Activated CD8-positive, alpha-beta T cell treated with anti-CD3 and anti-CD28 coated beads for 36 hours (primary cell): Measurements from ENCODE around the gene FBXW9. TPM values are rescaled to one million over a fixed set of nuclear protein-coding genes. Genes with fewer than 3 reads are reported as not detected.

Experiments
- ATAC-seq: fragments of 200-7000 bp; cut with Tn5 transposase; one replicate; pipeline ENCODE4 v1.10.0; 2021; ENCODE audit warnings: mild to moderate bottlenecking, moderate library complexity
- CTCF ChIA-PET: fragments of 350-600 bp; sonication (Branson Sonifier 250); formaldehyde crosslinking; loops from one replicate; lab custom pipeline; 2021; ENCODE audit warnings: antibody characterized with exemption; lab: Charles Lee
- POLR2A ChIA-PET: fragments of 350-600 bp; sonication (Branson Sonifier 250); formaldehyde crosslinking; loops from one replicate; lab custom pipeline; 2021; ENCODE audit warnings: antibody characterized with exemption; lab: Charles Lee
- DNase-seq: peaks from one replicate; pipeline ENCODE4 v3.0.0-alpha.2; 2020
- H3K27ac Mint-ChIP-seq: one replicate; pipeline ENCODE4 v1.8.0; 2021; ENCODE audit warnings: mild to moderate bottlenecking, mixed read lengths
- H3K27me3 Mint-ChIP-seq: one replicate; pipeline ENCODE4 v1.8.0; 2021; ENCODE audit warnings: mixed read lengths
- H3K36me3 Mint-ChIP-seq: one replicate; pipeline ENCODE4 v1.8.0; 2021; ENCODE audit warnings: low read depth, mixed read lengths
- H3K4me1 Mint-ChIP-seq: one replicate; pipeline ENCODE4 v1.8.0; 2021; ENCODE audit warnings: low read depth, mixed read lengths
- H3K4me3 Mint-ChIP-seq: one replicate; pipeline ENCODE4 v1.8.0; 2021; ENCODE audit warnings: mild to moderate bottlenecking, moderate library complexity, mixed read lengths
- H3K9me3 Mint-ChIP-seq: one replicate; pipeline ENCODE4 v1.8.0; 2021; ENCODE audit warnings: mixed read lengths
- CTCF ChIP-seq: fragments of 200-600 bp; IDR thresholded peaks from one replicate; pipeline ENCODE4 v1.8.0; 2022; ENCODE audit warnings: antibody characterized with exemption, mild to moderate bottlenecking
- intact Hi-C: fragments of 100-400 bp; cut with micrococcal nuclease; formaldehyde crosslinking; loops from one replicate; pipeline ENCODE4 v1.10.0; 2022
- total RNA-seq, 2 experiments: library from RNA; stranded (reverse); gene quantifications; one replicate each; pipeline ENCODE4 v1.2.3, GENCODE V29; 2021

FBXW9 gene
- total RNA-seq, 2 experiments from 2014 or later = 9.9 to 10.8 TPM

DNA sequence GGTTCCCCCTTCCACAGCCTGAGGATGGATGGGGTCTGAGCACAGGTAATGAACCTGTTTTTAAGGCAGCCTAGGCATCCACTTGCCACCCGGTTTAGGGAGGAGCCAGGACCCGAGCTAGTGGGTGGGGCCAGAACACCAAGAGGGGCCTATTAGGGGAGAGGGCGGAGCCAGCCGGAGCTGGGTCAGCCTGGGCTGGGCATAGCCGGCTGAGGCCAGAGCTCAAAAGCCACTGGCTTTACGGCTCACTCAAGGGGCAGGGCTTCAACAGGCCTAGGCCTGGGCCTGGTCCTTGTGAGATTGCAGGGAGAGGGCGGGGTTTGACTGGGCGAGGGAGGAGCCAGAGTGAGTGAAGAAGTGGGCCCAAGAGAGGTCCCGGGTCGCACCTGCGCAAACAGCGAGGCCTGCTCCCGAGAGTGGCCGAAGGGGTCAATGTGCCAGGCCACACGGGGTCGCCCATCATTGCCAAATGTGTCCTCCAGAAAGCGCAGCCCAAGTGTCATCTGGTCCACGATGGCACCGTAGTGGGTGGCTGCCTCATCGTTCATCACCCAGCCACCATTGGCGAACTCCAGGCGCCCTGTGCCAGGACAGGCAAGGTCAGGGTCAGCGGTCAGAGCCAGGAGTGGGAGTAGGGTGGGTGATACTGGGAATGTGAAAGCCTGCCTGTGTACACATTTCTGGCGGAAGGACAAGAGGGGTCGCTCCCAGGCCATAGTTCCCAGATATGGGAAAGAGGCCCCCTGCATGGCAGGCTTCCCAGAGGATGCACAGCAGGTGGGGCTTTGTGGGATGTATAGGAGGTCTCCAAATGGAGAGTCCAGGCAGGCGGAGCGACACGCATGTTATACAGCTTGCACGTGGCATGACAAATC is 31.8 kb downstream of the FBXW9 start:
- H3K36me3 Mint-ChIP-seq = peaks cover 62% of the 10 kb centered on the region
- intact Hi-C loops = loop anchor here (5.0 to 10.0 kb wide), 2 partner anchors 50 to 102 kb away; partner anchors contain the start of genes ZNF490 and ZNF791
- H3K27me3 Mint-ChIP-seq = no peaks in the 10 kb centered on the region
- H3K4me1 Mint-ChIP-seq = peaks cover 30% of the 10 kb centered on the region
- no peak for TF ChIP-seq CTCF
- H3K9me3 Mint-ChIP-seq = no peaks in the 10 kb centered on the region
- peak overlapping the region; percentile 99 for H3K4me3 Mint-ChIP-seq
- ATAC-seq (no peak), DNase-seq (peak; percentile 45)
- H3K27ac Mint-ChIP-seq = peak overlapping the region; percentile 95
- CTCF ChIA-PET = interaction anchor here (3.1 kb wide), 1 partner anchor 25 kb away, joined by 11 read pairs; no protein-coding TSS in a partner anchor
- POLR2A ChIA-PET = interaction anchor here (1.0 kb wide), 1 partner anchor 170 kb away, joined by 3 read pairs; no protein-coding TSS in a partner anchor

GRCh38 chr19:12660980-12661379 is 35.5 kb downstream of the FBXW9 start:
- peaks cover 73% of the 10 kb centered on the region for H3K36me3 Mint-ChIP-seq
- H3K27me3 Mint-ChIP-seq = no peaks in the 10 kb centered on the region
- ATAC-seq (no peak), DNase-seq (no peak)
- intact Hi-C loops = loop anchor here (10.0 kb wide), 1 partner anchor 46 kb away; the partner anchor contains the start of genes ZNF490 and ZNF791
- no peak overlapping the region for H3K27ac Mint-ChIP-seq
- H3K9me3 Mint-ChIP-seq = no peaks in the 10 kb centered on the region
- ChIA-PET CTCF (interaction anchor here (0.6 to 1.4 kb wide), 4 partner anchors 11 to 97 kb away, joined by 3 to 6 read pairs (median 3); no protein-coding TSS in a partner anchor), POLR2A (interaction anchor here (0.7 kb wide), 1 partner anchor 19 kb away, joined by 3 read pairs; no protein-coding TSS in a partner anchor)
- TF ChIP-seq CTCF = no peak
- H3K4me3 Mint-ChIP-seq = no peak overlapping the region
- H3K4me1 Mint-ChIP-seq = peaks cover 12% of the 10 kb centered on the region

- intact Hi-C loops = no loop called here
- peaks cover 57% of the 10 kb centered on the region for H3K36me3 Mint-ChIP-seq
- POLR2A ChIA-PET = interaction anchor here (1.1 kb wide), 1 partner anchor 11 kb away, joined by 4 read pairs; no protein-coding TSS in a partner anchor
Measured at GRCh38 chr19:12657966-12658365, 38.5 kb downstream of the FBXW9 start.

DNA sequence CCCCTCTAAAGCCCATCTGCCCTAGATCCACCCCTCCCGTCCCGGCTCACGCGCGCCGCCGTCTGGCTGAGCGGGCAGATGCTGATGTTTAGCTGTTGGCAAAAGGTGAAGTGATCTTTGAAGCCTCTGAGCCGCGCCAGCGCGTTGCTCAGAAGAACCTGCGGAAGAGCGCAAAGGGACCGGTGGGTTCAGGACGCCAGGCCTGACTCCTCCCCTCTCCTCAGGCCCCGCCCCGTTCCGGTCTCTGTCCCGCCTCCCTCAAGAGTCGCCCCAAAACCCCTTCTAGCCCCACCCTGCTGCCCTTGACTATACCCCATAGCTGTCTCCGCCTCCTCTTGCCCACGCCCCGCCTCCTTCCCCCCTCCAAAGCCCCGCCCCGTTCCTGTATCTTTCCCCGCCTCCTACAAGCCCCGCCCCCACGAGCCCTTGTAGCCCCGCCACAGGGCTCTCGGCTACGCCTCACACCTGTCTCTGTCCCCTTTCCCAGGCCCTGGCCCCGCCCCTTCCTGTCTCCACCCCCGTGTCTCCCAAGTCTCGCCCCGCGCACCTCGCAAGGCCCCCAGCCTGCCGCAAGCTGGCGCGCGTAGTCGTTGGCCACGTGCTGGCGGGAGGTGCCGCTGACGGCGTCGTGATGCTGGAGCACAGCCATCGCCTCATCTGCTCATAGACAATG is 39.4 kb downstream of the FBXW9 start:
- DNase-seq (peak; percentile 69), ATAC-seq (peak; percentile 86)
- Mint-ChIP-seq H3K27ac (no peak overlapping the region), H3K4me3 (no peak overlapping the region), H3K27me3 (no peaks in the 10 kb centered on the region), H3K36me3 (peaks cover 59% of the 10 kb centered on the region), H3K4me1 (no peaks in the 10 kb centered on the region), H3K9me3 (no peaks in the 10 kb centered on the region)
- POLR2A ChIA-PET = interaction anchor here (1.1 kb wide), 1 partner anchor 17 kb away, joined by 4 read pairs; no protein-coding TSS in a partner anchor
- CTCF ChIA-PET = no interaction called here
- intact Hi-C loops = no loop called here
- TF ChIP-seq CTCF = no peak

More at GRCh38 chr19:12657966-12658365, 38.5 kb downstream of the FBXW9 start:
- TF ChIP-seq CTCF = no peak
- ATAC-seq (no peak), DNase-seq (no peak)
- Mint-ChIP-seq H3K4me3 (no peak overlapping the region), H3K4me1 (no peaks in the 10 kb centered on the region), H3K27ac (no peak overlapping the region), H3K9me3 (no peaks in the 10 kb centered on the region), H3K27me3 (no peaks in the 10 kb centered on the region)
- CTCF ChIA-PET = interaction anchor here (1.3 kb wide), 1 partner anchor 14 kb away, joined by 3 read pairs; no protein-coding TSS in a partner anchor
